H1 (cell line): ENCODE data around the gene HMGCL. TPM values are rescaled to one million over a fixed set of nuclear protein-coding genes. Genes with fewer than 3 reads are reported as not detected.

Source experiments
- CHD2 ChIP-seq: IDR thresholded peaks from 2 replicates; pipeline ENCODE4 v1.6.1; 2012; ENCODE audit warnings: low read length, improper control_type of control experiment
- EGR1 ChIP-seq: IDR thresholded peaks from 2 replicates; pipeline ENCODE4 v1.6.1; 2011; ENCODE audit warnings: low read depth, low read length, borderline replicate concordance
- EP300 ChIP-seq, 2 experiments: IDR thresholded peaks; 1 replicate in 1 of 2; 2 replicates in 1 of 2; pipeline ENCODE4 v1.6.1; 2011 to 2012; ENCODE audit warnings: low read depth in 2 of 2, low read length in 2 of 2, mild to moderate bottlenecking in 2 of 2, borderline replicate concordance in 1 of 2, inconsistent platforms in 1 of 2, moderate library complexity in 1 of 2
- NRF1 ChIP-seq: IDR thresholded peaks from 2 replicates; pipeline ENCODE4 v1.6.1; 2011; ENCODE audit warnings: mild to moderate bottlenecking, low read depth, low read length, improper control_type of control experiment
- RBBP5 ChIP-seq: IDR thresholded peaks from 2 replicates; pipeline ENCODE4 v1.7.1; 2012; ENCODE audit warnings: low read depth, mild to moderate bottlenecking, inconsistent platforms, low read length, moderate library complexity, borderline replicate concordance
- SUZ12 ChIP-seq: fragments of 200-600 bp; sonication (generic); IDR thresholded peaks from 2 replicates; pipeline ENCODE4 v1.6.1; 2012; ENCODE audit warnings: mild to moderate bottlenecking, inconsistent platforms, low read length, moderate library complexity, mixed read lengths
- polyA plus RNA-seq, 7 experiments: library from polyadenylated mRNA; depleted of rRNA in 3 of 7; stranded (reverse) in 5 of 7; unstranded in 2 of 7; fragments of >200 nt in 5 of 7; fragments of 200-250 nt in 2 of 7; gene quantifications; 1 replicate in 5 of 7; 2 replicates in 1 of 7; 4 replicates in 1 of 7; pipeline versions ENCODE4 v1.2.1 to v1.2.3, GENCODE V29; 2011 to 2013; ENCODE audit warnings: missing spikeins in 2 of 7, mixed read lengths in 2 of 7
- total RNA-seq: library from RNA; stranded (reverse); fragmentation: NEBNext Ultra II Directional; extraction: Animal tissue kit (Norgen Biotek cat#: 25700); gene quantifications from 2 replicates; pipeline ENCODE4 v1.2.1, GENCODE V29; 2021
- TF ChIP-seq, protein P1 (sequence below): fragments of 300-600 bp; sonication (generic); IDR thresholded peaks from 2 replicates; pipeline ENCODE4 v1.7.1; 2012; ENCODE audit warnings: low read length, moderate library complexity, mild to moderate bottlenecking, inconsistent platforms; ENCODE audit not compliant: insufficient replicate concordance
- TF ChIP-seq, protein P2 (sequence below): IDR thresholded peaks from 2 replicates; pipeline ENCODE4 v1.6.1; 2012; ENCODE audit warnings: low read length, inconsistent platforms

HMGCL gene
- total and polyA plus RNA-seq, 2 of the 8 experiments (the other 6 are each of a cell fraction or from before 2014, with no cell fraction given) = 13.7 to 19.5 TPM

DNA sequence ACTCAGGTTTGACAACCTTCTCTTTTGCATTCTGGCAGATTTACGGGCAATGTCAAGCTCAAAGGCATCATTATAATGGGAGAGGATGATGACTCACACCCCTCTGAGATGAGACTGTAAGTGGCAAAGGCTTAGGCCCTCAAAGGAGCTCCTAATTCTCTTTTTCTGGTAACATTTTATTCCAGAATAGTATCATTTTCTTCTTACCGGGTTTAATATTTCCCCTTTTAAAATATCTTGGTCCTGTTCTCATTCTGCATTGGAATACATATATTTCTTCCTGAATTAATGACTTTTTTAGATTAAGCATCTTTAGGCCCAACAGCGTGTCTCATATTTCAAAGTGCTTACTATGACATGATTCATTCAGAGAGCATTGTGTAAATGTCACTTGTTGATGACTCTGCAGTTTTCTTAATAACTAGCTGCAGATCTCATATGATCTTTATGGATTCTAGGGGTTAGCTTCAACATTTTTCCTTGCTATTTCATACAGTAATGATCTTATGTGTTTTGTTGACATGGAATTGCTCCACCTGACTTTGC lies 45.3 kb downstream of the HMGCL start (continued):
- TF ChIP-seq, protein P1, sequence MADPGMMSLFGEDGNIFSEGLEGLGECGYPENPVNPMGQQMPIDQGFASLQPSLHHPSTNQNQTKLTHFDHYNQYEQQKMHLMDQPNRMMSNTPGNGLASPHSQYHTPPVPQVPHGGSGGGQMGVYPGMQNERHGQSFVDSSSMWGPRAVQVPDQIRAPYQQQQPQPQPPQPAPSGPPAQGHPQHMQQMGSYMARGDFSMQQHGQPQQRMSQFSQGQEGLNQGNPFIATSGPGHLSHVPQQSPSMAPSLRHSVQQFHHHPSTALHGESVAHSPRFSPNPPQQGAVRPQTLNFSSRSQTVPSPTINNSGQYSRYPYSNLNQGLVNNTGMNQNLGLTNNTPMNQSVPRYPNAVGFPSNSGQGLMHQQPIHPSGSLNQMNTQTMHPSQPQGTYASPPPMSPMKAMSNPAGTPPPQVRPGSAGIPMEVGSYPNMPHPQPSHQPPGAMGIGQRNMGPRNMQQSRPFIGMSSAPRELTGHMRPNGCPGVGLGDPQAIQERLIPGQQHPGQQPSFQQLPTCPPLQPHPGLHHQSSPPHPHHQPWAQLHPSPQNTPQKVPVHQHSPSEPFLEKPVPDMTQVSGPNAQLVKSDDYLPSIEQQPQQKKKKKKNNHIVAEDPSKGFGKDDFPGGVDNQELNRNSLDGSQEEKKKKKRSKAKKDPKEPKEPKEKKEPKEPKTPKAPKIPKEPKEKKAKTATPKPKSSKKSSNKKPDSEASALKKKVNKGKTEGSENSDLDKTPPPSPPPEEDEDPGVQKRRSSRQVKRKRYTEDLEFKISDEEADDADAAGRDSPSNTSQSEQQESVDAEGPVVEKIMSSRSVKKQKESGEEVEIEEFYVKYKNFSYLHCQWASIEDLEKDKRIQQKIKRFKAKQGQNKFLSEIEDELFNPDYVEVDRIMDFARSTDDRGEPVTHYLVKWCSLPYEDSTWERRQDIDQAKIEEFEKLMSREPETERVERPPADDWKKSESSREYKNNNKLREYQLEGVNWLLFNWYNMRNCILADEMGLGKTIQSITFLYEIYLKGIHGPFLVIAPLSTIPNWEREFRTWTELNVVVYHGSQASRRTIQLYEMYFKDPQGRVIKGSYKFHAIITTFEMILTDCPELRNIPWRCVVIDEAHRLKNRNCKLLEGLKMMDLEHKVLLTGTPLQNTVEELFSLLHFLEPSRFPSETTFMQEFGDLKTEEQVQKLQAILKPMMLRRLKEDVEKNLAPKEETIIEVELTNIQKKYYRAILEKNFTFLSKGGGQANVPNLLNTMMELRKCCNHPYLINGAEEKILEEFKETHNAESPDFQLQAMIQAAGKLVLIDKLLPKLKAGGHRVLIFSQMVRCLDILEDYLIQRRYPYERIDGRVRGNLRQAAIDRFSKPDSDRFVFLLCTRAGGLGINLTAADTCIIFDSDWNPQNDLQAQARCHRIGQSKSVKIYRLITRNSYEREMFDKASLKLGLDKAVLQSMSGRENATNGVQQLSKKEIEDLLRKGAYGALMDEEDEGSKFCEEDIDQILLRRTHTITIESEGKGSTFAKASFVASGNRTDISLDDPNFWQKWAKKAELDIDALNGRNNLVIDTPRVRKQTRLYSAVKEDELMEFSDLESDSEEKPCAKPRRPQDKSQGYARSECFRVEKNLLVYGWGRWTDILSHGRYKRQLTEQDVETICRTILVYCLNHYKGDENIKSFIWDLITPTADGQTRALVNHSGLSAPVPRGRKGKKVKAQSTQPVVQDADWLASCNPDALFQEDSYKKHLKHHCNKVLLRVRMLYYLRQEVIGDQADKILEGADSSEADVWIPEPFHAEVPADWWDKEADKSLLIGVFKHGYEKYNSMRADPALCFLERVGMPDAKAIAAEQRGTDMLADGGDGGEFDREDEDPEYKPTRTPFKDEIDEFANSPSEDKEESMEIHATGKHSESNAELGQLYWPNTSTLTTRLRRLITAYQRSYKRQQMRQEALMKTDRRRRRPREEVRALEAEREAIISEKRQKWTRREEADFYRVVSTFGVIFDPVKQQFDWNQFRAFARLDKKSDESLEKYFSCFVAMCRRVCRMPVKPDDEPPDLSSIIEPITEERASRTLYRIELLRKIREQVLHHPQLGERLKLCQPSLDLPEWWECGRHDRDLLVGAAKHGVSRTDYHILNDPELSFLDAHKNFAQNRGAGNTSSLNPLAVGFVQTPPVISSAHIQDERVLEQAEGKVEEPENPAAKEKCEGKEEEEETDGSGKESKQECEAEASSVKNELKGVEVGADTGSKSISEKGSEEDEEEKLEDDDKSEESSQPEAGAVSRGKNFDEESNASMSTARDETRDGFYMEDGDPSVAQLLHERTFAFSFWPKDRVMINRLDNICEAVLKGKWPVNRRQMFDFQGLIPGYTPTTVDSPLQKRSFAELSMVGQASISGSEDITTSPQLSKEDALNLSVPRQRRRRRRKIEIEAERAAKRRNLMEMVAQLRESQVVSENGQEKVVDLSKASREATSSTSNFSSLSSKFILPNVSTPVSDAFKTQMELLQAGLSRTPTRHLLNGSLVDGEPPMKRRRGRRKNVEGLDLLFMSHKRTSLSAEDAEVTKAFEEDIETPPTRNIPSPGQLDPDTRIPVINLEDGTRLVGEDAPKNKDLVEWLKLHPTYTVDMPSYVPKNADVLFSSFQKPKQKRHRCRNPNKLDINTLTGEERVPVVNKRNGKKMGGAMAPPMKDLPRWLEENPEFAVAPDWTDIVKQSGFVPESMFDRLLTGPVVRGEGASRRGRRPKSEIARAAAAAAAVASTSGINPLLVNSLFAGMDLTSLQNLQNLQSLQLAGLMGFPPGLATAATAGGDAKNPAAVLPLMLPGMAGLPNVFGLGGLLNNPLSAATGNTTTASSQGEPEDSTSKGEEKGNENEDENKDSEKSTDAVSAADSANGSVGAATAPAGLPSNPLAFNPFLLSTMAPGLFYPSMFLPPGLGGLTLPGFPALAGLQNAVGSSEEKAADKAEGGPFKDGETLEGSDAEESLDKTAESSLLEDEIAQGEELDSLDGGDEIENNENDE = no peak
- no peak for TF ChIP-seq RBBP5
- no peak for TF ChIP-seq SUZ12
- TF ChIP-seq, protein P2, sequence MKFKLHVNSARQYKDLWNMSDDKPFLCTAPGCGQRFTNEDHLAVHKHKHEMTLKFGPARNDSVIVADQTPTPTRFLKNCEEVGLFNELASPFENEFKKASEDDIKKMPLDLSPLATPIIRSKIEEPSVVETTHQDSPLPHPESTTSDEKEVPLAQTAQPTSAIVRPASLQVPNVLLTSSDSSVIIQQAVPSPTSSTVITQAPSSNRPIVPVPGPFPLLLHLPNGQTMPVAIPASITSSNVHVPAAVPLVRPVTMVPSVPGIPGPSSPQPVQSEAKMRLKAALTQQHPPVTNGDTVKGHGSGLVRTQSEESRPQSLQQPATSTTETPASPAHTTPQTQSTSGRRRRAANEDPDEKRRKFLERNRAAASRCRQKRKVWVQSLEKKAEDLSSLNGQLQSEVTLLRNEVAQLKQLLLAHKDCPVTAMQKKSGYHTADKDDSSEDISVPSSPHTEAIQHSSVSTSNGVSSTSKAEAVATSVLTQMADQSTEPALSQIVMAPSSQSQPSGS = no peak
- TF ChIP-seq NRF1 = no peak
- TF ChIP-seq EP300 (IDR thresholded peaks at IDR 0.05; ENCODE audit: borderline replicate concordance in 1 of 2, low read depth in 2 of 2, low read length in 2 of 2) = no peak
- no peak for TF ChIP-seq CHD2
- no peak for TF ChIP-seq EGR1
